ENCODE results near the gene PKDREJ.
A peak's percentile ranks its signal among the peaks of the same experiment; 100 is the strongest.
"Not testable (repeated sequence)": the region's sequence is repeated elsewhere in the genome, so short reads cannot be mapped to it uniquely, and the experiment has no call there.

The PKDREJ gene

DNA sequence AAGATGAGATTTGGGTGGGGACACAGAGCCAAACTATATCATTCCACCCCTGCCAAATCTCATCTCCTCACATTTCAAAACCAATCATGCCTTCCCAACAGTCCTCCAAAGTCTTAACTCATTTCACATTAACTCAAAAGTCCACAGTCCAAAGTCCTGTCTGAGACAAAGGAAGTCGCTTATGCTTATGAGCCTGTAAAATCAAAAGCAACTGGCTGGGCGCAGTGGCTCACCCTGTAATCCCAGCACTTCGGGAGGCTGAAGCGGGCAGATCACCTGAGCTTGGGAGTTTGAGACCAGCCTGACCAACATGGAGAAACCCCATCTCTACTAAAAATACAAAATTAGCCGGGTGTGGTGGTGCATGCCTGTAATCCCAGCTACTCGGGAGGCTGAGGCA is 1.4 kb upstream of the PKDREJ start:
- DNase-seq (ENCODE audit: low read depth, low spot score) = not testable (repeated sequence)

DNA sequence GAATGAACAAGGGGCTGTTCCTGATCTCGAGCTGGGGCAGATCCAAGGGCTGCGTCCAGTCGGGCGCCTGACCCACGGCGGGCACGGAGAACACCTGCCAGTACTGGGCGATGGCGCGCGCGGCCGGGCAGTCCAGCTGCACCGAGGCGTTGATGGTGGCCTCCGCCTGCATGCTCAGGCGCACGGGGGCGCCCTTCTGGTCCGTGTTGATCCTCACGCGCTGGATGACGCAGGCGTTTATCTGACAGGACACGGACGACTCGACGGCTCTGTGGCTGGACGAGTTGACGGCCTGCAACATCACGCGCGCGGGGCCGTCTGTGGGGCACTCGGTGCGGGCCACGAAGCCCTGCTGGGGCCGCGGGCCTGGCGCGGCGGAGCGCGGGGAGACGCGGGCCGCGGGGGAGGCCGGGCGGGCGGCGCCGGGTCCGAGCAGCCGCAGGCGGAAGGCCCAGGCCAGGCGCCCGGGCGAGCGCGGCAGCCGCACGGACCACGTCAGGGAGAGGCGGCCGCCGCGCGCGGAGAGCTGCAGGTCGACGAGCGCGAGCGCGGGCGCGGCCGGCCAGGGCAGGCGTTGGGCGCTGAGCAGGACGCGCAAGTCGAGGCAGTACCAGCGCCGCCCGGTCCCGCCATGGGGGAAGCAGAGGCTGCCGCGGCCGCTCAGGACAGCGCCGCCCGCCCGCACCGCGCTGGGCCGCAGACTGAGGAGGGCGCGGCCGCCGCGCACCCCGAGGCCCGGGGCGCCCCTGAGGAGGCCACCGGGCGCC is 511 bp downstream of the PKDREJ start:
- DNase-seq (ENCODE audit: low read depth, low spot score) = no peak

GRCh38 chr22:46260038-46260437 is 3.1 kb downstream of the PKDREJ start:
- no peak for DNase-seq (ENCODE audit: low read depth, low spot score)

- DNase-seq (ENCODE audit: low read depth, low spot score) = no peak
These were observed 3.8 kb downstream of the PKDREJ start for GRCh38 chr22:46259374-46259773.

DNA sequence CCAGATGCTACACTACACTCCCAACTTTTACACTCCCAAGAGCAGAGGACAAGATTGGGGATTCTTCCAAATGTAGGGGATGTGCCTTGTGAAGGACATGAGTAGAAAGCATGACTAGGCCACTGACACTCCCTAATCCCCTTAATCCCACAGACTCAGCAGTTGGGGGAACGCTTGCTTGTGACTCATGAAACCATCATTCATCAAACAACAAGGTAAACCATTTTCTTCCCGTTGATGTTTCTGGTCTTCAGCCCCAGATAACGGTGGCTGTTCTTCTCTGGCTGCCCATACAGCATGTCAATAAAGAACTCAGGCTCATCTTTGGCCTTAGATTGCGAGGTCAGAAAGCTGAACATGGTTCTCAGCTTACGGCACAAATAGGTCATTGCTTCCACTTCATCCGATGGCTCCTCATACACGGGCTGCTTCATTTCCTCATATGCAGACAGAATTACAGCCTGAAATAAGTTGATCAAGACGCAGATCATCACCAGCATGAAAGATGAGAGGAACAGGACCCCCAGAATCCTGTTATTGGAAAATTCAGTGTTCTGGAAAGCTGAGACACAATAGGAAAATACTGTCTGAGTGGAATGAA is 6.7 kb downstream of the PKDREJ start:
- no peak for DNase-seq (ENCODE audit: low read depth, low spot score)

- no peak for DNase-seq (ENCODE audit: low read depth, low spot score)
These were observed 11.2 kb downstream of the PKDREJ start for GRCh38 chr22:46251816-46252380.

DNA sequence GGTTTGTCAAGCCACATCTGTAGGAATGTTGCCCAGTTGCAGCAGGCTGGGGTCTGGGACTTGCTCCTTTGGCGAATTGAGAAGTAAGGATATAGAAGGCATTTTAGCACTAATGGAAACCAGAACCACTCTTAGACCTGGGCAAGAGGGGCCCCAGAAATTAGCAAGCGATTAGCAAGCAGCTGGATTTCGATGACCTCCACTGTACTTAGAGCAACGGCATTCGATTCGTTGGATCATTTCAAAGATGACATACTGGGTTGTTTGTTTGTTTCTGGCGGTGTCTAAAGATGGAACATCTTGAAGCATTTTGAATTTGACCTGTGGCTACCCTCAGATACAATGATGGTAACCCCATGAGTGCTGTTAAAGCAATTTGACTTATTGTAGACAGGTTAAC is 11.9 kb downstream of the PKDREJ start:
- no peak for DNase-seq (ENCODE audit: low read depth, low spot score)

- no peak for DNase-seq (ENCODE audit: low read depth, low spot score)
These were observed 12.4 kb downstream of the PKDREJ start for GRCh38 chr22:46250783-46251125.

- DNase-seq (ENCODE audit: low read depth, low spot score) = peak; percentile 87
These were observed 12.9 kb downstream of the PKDREJ start, which contains the start of gene CDPF1 for GRCh38 chr22:46250035-46250782. CDPF1 (minus strand) TSS chr22:46250293; CDS start chr22:46248284, 2,009 bp downstream.

- no peak for DNase-seq (ENCODE audit: low read depth, low spot score)
These were observed 15.6 kb downstream of the PKDREJ start for GRCh38 chr22:46247443-46247975.

GRCh38 chr22:46246178-46246577 is 17.0 kb downstream of the PKDREJ start:
- DNase-seq (ENCODE audit: low read depth, low spot score) = no peak

DNA sequence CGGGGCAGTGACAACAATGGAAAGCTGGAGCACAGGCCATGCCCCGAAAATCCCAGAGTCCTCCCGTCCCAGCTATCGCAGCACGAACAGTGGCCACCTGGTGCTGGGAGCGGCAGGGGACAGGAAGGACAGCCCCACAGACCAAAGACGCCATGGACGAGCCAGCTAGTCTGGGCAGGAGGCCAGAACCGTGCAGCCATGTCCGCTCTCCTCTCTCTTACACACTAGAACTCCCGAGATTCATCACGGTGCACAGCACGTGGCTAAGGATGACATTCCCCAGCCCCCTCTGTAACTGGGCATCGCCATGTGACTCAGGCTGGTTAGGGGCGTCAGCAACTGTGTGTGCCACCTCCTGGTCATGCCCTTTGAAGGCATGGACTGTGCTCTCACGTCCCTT is 17.6 kb downstream of the PKDREJ start:
- DNase-seq (ENCODE audit: low read depth, low spot score) = no peak

DNA sequence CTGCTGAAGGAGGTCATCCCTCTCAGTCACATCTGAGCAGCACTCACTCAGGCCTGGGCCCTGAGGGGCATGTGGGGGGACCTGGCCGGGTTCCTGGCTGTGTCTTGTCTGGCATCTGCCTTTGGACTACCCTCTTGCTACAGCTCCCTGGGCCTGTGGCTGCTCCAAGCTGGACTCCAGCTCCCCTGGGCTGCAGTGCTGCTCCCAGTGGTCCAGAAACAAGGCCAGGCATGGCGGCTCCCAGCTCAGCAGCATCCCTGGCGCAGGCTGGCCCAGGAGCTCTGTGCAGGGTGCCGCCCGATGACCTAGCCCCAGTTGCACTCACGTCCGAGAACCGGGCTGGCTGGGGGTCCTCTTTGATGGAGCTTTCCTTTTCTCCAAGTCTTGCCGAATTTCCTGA is 18.4 kb downstream of the PKDREJ start:
- no peak for DNase-seq (ENCODE audit: low read depth, low spot score)

GRCh38 chr22:46242076-46242475 is 21.1 kb downstream of the PKDREJ start:
- no peak for DNase-seq (ENCODE audit: low read depth, low spot score)

GRCh38 chr22:46241396-46242007 is 21.6 kb downstream of the PKDREJ start:
- no peak for DNase-seq (ENCODE audit: low read depth, low spot score)

DNA sequence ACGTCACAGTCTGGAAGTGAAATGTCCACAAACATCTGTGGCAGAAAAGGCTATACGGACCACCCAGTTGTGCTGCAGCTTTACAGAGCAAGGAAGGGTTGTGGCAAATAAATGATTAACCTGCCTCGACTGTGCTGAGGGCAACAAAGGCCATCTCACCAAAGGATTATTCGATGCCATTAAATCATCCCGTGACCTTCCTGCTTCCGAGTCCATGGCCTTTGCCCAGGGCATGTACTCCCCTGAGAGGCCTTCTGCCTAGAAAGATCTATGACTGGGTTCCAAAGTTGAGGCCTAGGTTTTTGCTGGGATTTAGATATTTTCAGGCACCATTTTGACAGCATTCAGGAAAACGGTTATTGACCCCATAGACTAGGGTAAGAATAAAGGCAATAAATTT is 22.2 kb downstream of the PKDREJ start:
- DNase-seq (ENCODE audit: low read depth, low spot score) = no peak

DNA sequence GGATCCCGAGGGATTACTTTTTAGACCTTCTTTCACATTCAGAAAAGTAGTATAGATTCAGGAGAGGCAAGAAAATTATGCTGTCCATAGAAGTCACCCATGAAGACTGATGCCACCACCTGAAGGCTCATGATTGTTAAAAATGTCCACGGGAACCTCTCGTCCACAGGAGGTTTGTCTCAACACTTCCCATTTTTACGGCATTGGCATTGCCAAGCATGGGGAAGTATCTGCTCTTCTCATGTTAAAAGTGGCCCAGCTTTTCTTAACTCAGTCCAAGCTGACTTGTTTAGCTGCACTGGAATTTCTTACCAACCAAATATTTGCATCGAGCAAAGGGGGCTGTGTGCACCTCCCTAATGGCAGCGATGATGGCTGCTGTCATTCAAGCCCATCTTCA is 22.6 kb downstream of the PKDREJ start:
- DNase-seq (ENCODE audit: low read depth, low spot score) = no peak

DNA sequence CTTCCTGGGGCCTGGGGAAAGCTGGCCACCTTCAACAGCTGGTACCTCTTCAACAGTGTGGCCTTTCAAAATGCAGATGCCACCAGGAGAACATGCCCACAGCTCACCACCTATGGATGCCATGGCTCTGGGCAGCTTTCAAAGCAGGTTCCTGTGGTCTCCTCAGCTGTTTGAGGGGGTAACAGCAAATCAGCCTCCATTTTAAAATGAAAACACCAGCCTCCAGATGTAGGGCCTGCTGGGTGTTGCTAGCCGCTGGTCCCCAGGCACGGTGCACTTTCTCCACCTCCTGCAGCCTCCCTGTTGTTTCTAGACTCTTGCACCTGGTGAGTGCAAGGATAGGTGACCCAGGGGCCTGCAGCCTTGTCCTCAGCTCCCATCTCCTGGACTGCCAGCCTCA is 23.1 kb downstream of the PKDREJ start:
- no peak for DNase-seq (ENCODE audit: low read depth, low spot score)

DNA sequence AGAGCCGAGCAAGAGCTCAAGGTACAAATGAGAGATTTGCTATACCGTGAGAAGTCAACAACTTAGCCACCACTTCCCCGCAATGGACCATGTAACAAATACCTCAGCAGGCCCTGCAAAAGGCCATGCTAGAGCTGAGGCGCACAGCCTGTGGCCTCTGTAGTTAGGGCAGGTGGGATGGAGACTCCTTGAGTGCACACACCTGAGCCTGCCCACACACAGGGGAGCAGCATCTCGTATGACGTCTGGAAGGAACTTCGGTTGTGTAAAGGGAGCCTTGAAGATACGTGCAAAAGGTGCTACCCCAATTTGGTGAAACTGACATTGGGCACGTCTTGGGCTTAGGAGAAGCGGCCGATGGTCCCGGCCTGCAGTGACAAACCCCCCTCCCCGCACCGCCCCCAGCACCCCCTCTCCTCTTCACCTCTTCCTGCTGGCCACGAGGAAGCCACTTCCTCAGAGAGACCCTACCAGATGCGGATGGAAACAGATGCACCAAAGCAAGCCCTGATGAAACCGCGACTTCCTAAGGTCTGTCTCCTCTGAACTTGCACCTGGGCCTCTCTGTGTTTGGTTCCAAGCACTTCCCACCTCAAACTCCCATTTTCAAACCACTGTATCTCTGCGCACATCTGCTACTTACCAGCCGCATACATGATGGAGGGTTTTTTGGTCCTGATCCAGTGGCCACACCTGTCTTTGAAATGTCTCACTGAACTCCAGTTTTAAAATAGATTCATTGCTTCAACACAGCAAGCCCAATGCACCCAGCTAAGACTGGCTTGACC is 23.7 kb downstream of the PKDREJ start:
- no peak for DNase-seq (ENCODE audit: low read depth, low spot score)

DNA sequence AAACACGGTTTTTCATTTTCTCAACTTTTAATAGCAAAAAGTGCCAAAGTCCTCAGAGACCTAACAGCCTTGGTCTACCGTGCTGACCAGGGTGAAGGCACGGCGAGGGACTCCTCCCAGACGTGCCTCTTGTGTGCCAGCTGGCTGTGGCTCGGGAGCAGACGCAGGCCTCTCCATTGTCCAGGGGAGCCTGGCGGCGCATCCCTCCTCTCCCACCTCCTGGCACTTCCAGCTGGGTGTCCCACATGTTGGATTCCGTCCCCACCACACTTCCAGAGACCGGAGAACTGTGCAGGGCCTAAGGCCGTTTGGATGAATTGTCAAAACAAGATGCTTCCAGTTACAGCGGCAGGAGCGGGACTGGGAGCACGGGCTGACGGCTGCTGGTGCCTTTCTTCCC is 24.6 kb downstream of the PKDREJ start:
- DNase-seq (ENCODE audit: low read depth, low spot score) = no peak
